SK-N-MC (cell line): ENCODE results near the gene RACGAP1.

Source experiments
- EZH2 ChIP-seq: fragments of 200-600 bp; sonication (generic); IDR thresholded peaks from one replicate; pipeline ENCODE4 v1.6.1; 2017; ENCODE audit warnings: antibody characterized with exemption
- POLR2AphosphoS5 ChIP-seq: IDR thresholded peaks from 2 replicates; pipeline ENCODE4 v1.6.1; 2012; ENCODE audit warnings: mild to moderate bottlenecking, low read depth, low read length, borderline replicate concordance

- no peak for TF ChIP-seq POLR2AphosphoS5
- no peak for TF ChIP-seq EZH2
Measured at GRCh38 chr12:50022903-50023302, 2.4 kb downstream of the RACGAP1 start.
